GDM1 (cell line): ENCODE data around the gene DIAPH2.

Source experiments
- DNase-seq: peaks from one replicate; lab custom pipeline; 2025; lab: John Stamatoyannopoulos, UW

The DIAPH2 gene

DNA sequence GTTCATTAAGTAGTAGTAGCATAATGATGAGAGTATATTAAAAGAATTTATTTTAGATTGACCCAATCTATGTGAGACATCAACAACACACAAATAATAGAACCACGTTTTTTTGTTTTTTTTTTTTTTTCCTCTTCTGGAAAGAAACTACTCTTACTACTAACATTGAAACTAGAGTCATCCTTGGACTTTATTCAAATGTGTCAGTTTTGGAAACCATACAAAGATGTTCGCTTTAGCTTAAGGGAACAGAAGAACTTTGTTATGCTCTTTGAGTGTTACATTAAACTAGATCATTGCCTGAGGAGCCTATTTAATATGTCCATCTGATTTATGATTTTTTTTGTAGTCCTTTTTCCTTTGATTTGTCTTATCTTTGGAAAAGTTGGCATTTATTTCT lies 365.8 kb downstream of the DIAPH2 start:
- no peak for DNase-seq

DNA sequence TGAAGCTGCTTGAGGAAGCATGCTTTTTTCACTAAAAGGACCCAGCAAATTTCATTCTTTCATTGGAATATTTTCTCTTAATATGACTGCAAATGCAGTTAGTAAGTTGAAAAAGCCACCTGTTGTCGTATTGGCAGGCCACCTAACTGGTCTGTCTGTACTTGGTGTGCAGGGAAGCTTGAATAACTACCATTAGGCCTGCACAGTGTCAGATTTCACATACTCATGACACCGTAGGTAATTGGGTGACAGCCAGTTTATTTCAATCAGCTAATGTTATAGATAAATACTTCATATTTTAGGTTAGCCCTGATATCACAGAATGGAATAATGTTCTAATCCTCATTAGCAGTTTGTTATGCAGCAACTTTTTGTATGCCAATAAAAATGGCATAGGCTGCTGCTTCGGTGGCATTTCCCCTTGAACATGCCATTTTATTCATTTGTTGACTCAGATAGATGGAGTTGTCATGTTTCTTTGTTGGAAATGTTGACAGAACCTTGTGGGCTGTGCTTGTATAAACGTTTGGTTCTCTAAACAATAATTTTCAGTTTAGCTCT lies 372.8 kb downstream of the DIAPH2 start:
- DNase-seq = no peak

DNA sequence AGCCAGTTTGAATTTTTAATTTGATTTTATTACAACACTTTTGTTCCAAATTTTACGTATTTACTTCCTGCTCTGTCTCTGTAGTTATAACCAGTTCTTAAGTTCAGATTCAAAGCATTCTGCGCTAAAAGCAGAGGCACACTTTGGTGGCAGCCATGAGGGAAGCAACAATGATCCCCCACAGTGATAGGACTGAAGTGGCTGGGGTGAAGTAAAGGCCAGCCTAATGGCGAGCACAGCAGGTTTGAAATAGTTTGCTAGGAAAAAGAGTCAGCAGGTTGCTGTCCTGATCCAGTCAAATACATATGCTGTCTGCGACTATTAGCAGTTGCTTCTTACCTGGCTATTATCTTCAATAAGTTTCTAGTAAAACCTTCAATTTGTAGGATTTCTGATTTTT lies 375.4 kb downstream of the DIAPH2 start:
- no peak for DNase-seq

DNA sequence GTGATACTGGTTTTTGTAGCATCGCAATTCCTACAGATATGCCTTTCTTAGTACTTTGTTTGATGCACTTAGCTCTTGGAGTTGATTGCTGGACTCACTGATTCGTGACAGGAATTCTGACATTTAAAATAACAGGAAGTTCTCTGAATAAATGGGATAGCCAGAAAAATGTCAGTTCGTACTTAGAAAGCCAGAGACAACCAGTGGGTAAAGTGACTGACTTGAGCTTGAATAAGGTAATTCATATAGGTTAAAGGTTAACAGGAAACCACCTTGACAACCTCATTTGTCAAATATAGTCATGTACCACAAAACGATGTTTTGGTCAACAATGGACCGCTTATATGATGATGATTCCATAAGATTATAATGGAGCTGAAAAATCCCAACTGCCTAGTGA lies 380.4 kb downstream of the DIAPH2 start:
- DNase-seq = no peak

DNA sequence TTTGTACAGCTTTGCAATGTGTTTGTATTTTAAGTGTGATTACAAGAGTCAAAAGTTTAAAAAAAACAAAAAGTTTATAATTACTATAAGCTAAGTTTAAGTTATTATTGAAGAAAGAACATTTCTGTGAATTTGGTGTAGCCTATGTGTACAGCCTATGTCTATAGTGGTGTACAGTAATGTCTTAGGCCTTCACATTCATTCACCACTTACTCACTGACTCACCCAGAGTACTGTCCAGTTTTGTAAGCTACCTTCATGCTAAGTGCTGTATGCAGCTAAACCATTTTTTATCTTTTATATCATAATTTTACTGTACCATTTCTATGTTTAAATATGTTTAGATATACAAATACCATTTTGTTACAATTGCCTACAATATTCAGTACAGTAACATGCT lies 381.3 kb downstream of the DIAPH2 start:
- DNase-seq = no peak

DNA sequence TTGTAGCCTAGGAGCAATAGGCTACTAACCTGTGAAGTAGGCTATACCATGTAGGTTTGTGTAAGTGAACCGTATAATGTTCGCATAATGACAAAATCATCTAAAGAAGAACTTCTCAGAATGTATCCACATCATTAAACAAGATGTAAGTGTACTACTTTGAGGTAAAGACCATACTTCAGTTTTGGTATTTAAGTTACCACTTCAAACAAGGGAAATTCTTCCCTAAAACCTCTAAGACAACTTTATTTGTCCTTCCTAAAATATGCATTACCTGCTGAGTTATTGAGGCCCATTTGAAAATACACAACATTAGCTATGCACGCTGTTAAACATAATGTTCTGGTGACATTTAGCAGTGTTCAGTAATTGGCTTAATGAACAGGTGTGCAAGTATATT lies 381.7 kb downstream of the DIAPH2 start:
- DNase-seq = no peak

DNA sequence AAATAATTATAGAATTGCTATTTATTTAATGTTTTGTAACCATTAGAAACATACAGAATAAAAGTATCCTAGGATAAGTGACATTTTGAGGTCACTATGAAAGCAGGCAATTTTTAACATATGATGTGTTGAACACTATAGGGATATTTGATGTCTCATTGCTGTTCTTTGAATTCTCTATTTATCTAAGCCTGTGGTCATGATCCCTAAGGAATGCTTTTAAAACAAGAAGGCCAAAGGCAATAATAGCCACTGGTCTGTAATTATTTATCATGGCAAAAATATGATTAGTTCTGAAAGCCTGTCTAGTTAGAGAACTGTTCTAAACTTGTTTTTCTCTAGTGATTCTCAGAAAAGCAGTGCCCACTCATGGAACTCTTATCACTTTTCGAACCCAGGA lies 385.7 kb downstream of the DIAPH2 start:
- DNase-seq = no peak

DNA sequence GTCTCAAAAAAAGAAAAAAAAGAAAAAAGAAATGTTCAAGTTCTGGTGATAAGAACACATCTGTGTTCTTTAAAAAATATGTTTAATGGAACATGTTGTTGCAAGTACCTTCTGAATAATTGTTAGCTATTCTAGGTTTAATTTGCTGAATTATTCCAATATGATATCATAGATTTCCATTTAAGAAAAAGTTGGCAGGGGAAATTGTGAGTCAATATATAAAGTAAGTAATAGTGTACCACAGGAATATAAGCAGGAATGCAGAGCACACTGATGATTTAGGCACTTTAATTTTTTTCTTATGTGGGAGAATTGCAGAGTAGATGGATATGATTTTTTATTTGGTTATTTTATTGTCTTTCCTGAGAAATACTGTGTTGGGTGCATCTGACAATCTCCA lies 389.8 kb downstream of the DIAPH2 start:
- no peak for DNase-seq

DNA sequence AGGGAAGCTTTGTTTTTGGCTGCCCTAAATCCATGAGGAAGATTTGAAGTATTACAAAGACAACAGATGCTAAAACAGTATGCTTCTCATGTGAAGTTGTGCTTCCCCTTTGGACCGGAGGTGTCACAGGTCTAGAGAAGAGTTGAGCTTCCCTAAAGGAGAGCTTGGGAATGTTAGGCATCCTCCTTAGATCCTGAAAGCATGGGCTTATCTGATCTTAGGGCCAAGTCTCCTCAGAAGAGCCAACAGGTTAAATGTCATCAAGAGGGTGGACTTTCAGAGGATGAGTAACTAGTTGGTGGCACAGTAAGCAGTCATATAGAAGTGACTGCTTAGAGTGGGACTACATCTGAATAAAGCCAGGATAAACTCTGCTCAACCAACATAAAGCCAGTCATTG lies 404.5 kb downstream of the DIAPH2 start:
- DNase-seq = no peak

DNA sequence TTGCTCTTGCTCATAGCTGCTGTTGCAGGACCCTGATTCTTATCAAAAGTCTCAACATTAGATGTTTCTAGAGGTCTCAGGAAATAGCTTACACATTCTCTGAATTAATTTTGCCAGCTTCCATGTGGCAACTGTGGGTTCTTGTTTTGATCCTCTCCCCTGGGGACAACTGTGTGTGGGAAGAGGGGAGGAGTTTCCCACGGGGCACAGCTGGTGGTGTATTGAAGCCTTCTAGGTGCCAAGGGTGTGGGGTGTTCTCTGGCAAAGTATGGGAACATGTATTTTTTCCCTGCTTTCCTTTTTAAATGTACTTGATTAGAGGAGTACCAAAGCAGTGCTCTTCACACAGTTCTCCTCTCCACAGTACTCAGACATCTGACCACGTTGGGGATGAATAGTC lies 411.7 kb downstream of the DIAPH2 start:
- DNase-seq = no peak

DNA sequence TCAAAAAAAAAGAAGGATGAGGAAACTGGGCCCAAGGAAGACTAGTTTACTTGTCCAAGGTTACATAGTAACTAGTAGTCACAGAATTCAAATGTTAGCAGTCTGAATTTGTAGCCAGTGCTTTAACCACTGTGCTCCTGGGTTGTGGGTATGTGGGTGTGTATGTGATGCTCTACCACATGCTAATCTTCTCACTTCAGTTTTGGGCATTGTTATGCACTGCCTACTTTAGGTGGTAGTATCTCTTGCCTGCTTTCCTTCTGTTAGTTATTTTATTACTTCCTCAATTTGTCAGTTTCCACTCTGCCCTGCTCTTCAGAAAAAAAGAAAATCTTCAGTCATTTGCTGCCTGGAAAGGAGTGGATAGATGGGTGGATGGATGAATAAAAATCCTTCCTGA lies 418.3 kb downstream of the DIAPH2 start:
- DNase-seq = no peak

DNA sequence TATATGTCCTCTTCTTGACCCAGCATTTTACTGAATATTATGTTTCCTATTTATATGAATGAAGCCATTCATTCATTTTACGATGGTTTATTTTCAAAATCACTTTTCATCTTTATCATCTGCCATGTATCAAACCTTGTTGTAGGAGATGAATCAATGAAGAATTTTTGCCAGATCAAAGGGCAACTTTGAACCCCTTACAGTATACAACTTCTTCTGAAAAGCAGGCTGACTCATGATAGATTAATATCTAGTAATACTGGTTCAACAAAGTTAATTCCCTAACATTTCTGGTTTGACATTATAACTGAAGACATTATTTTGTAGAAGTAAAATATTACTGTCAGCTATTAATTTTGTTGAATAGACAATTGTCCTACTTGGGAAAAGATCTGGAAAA lies 425.1 kb downstream of the DIAPH2 start:
- no peak for DNase-seq

DNA sequence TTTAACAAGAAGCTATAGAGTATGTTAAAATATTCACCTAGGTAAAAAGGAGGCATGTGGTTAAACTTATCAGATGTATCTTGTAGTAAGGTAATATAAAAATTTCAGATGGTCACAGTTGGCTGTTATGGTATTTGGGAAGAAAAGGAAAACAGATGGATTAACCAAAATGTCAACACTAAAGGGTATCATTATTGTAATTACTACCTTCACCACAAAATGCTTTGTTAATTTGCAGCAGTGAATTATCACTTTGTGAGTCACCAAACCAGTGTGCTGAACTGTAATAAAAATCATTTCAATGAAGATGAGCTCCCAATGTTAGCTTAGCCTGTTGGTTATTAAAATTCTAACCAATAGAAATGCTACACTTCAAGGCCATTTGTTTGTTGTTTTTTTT lies 432.9 kb downstream of the DIAPH2 start:
- no peak for DNase-seq

DNA sequence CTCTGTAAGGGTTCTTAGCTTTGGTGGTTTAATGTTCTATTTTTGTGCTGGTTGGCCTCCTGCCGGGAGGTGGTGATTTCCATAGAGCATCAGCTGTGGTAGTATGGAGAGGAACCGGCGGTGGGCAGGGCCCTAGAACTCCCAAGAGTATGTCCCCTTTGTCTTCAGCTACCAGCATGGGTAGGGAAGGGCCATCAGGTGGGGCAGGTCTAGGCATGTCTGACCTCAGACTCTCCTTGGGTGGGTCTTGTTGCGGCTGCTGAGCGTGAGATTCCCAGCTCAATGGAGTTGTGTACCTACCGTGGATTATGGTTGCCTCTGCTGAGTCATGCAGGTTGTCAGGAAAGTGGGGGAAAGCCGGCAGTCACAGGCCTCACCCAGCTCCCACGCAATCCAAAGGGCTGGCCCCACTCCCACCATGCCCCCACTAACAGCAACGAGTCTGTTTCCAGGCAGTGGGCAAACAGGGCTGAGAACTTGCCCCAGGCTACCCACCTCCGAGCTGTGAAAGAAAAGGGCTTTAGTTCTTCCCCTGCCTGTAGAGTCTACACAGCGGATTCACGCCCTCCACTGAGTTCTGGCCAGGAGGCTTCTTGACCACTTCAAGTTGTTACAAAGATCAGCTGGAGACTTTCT lies 434.9 kb downstream of the DIAPH2 start:
- no peak for DNase-seq

DNA sequence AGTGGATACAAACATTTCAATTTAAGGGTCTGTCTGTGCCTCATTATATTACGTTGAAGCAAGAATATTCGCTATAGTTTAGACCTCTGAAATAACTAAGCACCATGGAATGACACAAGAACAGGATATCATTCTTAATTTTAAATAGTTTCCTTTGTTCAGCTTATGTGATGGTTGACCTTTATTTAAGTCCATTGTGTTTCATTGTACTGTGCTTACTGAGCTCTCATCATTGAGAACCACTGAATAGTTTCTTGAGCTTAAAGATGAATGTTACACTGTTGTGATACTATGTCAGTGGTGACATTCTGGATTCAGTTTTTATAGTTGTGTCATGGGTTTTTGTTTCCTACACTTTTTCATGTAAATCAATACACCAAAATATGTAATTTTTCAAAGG lies 438.4 kb downstream of the DIAPH2 start:
- no peak for DNase-seq

DNA sequence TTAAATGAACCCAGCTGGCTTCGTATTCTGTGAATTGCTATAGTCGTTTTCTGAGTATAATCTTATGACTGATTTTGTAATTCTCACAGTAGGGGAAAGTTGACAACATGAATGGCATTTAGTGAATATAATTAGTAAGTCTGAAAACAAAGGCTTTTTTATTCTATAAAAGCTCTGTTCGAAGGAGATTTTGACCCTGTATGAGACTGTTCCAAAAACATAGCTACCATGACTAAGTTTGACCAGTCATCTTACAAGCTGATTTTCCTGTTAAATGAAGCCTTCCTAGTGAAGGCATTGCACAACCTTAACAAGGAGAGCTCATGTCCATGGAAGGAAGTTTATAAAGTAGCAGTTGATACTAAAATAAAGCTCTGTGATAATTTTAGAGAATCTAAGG lies 441.4 kb downstream of the DIAPH2 start:
- no peak for DNase-seq

DNA sequence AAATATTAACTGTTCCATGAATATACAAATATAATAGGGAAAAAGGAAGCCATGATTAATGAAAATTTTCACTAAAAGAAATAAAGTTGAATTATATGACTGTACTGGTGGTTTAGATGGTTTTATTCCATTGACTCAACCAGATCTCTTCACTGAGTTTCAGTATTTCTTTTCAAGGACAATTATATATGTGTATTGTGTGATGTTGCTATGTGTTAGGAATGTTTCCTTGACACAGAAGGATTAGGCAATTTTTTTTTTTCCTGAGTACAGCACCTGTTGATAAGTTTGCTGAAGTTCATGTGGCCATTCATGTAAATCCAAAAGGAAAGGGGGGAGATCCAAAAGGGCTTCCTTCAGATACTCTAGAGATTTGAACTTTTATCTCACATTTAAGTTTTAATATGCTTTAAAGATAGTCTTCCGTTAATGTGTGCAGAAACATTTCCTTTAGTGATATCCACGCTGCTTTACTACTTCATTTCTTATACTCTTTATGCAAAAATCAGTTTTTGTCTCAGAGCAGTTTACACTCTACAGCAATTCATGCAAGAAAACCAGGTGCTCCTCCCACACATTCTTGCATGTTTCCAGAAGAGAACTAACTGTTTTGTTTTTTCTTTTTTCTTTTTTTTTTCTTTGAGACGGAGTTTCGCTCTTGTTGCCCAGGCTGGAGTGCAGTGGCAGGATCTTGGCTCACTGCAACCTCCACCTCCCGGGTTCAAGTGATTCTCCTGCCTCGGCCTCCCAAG lies 448.2 kb downstream of the DIAPH2 start:
- no peak for DNase-seq

DNA sequence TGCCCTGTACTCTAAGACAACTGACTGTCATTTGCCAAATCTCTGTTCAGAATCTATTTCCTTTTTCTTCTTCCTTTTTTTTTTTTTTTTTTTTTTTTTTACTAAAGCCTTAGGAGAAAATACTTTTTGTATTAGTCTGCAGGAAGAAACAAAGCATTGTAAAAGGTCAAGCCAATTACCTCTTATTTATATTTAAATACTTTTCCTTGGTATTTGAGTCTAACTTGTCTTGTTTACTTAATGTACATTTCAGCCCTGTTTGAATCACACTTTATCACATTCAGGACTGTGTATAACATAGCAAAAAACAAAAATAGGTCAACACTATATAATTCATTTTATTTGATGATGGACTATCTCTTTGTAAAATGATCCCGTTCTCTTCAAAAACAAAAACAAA lies 461.3 kb downstream of the DIAPH2 start:
- DNase-seq = no peak

DNA sequence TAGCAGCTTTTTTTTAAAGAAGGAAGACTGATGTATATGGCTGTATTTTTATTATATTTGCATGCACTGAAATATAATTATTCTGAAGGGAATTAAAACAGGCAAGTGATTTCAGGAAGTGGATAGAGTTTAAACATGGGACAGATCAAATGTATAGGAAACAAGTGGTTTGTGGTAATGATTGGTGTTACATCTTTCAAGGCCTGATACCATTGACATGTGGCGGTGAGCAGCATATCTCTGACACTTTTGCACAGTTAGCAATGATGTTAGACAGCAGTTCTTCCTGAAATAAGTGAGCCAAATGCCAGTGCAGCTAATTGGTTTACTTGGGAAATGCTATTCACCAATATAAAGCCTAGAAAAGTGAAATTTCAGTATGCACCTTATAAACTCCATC lies 471.2 kb downstream of the DIAPH2 start:
- peak; percentile 6 for DNase-seq

DNA sequence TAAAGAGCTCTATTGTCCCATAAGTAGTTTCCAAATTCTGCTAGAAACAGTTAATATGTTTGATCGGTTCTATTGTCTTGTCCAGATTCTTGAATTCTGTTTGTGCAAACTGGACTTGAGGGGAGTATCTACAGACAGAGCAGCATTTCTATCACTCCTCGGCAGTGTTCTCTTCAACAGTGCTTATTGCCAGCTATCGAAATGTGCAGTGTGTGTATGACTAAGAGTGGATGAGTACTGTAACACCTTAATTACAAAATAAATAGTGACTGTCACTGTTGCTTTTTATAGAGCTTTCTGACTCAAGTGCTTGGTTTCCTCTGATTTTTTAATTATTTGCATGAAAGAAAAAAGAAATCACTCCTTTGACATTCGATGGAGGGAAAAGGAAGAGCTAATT lies 473.6 kb downstream of the DIAPH2 start:
- DNase-seq = no peak

DNA sequence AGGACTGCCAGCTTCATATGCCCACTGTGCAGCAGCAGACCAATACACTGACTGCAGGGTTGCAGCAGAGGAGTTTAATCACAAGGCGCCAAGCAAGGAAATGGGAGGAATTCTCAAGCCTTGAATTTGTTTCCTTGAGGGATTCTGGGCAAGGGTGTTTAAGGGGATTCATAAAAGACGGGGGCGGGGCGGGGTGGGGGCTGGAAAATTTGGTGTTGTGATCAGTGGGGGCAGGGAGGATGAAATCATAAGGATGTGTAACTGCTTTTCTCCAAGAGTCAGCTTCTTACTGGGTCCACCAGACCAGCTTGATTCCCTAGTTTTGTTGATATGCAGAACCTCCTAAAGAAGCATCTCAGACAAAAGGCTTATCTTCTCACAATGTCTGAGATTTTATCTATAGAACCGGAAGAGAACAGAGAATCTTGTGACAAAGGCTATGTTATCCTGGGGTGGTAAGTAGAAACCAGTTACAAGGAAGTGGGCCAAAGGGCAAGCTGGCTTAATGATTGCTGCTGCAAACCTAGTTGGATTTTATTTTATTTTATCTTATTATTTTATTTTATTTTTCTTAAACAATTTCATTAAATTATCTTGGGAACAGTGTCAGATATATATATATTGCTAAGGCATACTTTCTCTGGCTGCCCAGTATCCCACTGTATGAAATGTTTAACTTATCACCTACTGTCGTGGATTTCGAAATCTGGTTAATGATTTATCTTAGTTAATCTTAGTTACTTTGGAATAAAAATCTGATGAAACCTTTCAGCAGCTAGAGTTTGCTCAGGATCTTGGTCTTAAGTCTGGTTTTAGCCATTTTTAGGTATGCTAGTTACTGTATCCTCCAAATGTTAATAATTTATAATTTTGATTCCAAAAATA lies 475.5 kb downstream of the DIAPH2 start:
- no peak for DNase-seq

DNA sequence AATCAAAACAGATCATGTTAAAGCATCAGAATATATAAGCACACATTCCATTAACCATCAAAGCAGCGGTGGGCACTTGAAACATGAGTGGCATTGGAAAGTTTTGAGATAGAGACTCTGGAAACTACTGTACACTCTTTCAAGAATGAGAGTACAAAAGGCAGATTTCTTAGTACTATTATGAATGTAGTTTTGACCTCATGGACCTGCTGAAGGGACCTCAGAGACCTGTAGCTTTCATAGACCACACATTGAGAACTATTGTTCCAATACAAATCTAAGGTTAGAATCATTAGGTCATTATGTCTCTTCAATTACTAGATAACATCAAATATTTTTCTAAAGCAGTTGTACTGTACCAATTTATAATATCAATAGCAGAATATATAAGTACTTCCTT lies 482.7 kb downstream of the DIAPH2 start:
- DNase-seq = no peak

DNA sequence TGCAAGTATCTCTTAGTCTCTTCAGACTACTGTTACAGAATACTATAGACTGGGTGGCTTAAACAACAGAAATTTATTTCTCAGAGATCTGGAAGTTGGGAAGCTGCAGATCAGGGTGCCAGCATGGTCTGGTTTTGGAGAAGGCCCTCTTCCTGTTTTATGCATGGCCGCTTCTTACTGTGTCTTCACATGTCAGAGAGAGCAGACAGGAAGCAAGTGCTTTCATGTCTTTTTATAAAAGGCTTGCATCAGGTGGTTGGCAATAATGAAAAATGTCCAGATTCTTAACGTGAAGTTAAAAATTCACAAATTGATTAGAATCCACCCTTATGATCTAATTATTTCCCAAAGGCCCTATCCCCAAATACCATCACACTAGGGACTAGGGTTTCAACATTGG lies 484.0 kb downstream of the DIAPH2 start:
- no peak for DNase-seq
